Astrocyte of the spinal cord (primary cell): ENCODE measurements around the gene ESR2.
A peak's percentile ranks its signal among the peaks of the same experiment; 100 is the strongest.

Experiments
- DNase-seq: peaks from one replicate; pipeline ENCODE4 v3.0.0; 2011; ENCODE audit warnings: low read depth, low spot score
- H3K4me3 ChIP-seq: 2 replicates; pipeline ENCODE4 v1.5.1; 2011; ENCODE audit warnings: low read depth, mild to moderate bottlenecking, low read length, moderate library complexity
- in situ Hi-C: cut with HindIII; loops from 2 replicates; pipeline ENCODE4 v1.10.0; 2017; ENCODE audit warnings: low sequenced_read_pairs
- TF ChIP-seq, protein P1 (sequence below): IDR thresholded peaks from 2 replicates; pipeline ENCODE4 v1.5.1; 2012; ENCODE audit warnings: low read depth, mild to moderate bottlenecking, low read length, inconsistent platforms

Gene ESR2

DNA sequence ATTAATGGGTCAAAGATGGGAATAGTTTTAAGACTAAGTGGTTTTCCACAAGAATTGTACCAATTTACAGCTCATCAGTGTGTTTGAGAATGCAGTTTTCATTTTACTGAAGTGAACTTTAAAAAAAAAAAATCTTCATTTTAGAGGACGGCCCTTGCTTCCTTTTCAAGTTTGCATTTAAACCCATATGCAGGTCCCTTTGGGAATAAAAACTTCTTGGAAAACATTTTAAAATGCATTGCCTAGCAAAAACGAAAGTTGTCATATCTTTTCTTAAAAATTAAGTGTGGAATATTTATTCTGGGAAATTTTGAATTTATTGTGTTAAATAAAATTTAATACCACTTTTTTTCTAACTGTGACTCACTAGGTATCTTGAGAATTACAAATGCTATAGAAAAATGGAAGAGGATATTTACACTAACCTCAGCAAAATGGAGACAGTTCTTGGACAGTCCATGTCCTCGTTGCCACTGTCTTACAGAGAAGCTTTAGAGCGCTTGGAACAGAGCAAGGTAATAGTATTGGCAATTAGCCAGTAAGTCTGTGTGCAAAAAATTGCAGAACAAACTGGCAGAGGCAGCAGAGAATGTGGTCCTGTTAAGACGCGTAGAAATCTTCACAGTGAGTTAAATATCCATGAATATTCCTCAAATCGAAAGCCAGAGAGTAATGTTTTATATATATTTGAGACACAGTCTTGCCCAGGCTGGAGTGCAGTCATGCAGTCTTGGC, 231.6 kb downstream of the ESR2 start:
- in situ Hi-C loops = no loop called here

DNA sequence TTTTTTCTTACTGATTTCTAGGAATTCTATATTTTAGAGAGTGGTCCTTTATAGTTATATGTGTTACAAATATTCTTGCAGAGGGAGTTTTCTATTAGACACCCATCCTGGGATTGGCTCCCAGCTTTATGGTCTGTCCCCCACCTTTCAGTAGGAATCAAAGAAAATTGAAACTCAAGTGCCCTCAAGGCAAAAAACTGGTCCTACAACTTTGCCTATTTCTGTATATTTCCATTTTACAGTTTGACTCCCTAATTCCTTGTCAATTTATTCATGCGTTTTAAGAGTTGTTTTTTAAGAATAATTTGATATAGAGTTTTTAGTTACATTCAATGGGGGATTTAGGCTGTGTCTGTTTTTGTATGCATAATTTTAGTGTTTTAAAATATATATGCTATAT, 232.5 kb downstream of the ESR2 start:
- DNase-seq = no peak
- H3K4me3 ChIP-seq = no peak overlapping the region
- in situ Hi-C loops = no loop called here
- TF ChIP-seq, protein P1, sequence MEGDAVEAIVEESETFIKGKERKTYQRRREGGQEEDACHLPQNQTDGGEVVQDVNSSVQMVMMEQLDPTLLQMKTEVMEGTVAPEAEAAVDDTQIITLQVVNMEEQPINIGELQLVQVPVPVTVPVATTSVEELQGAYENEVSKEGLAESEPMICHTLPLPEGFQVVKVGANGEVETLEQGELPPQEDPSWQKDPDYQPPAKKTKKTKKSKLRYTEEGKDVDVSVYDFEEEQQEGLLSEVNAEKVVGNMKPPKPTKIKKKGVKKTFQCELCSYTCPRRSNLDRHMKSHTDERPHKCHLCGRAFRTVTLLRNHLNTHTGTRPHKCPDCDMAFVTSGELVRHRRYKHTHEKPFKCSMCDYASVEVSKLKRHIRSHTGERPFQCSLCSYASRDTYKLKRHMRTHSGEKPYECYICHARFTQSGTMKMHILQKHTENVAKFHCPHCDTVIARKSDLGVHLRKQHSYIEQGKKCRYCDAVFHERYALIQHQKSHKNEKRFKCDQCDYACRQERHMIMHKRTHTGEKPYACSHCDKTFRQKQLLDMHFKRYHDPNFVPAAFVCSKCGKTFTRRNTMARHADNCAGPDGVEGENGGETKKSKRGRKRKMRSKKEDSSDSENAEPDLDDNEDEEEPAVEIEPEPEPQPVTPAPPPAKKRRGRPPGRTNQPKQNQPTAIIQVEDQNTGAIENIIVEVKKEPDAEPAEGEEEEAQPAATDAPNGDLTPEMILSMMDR = no peak

More for the DNA sequence above, 231.6 kb downstream of the ESR2 start:
- TF ChIP-seq, protein P1 = no peak
- no peak overlapping the region for H3K4me3 ChIP-seq
- no peak for DNase-seq

DNA sequence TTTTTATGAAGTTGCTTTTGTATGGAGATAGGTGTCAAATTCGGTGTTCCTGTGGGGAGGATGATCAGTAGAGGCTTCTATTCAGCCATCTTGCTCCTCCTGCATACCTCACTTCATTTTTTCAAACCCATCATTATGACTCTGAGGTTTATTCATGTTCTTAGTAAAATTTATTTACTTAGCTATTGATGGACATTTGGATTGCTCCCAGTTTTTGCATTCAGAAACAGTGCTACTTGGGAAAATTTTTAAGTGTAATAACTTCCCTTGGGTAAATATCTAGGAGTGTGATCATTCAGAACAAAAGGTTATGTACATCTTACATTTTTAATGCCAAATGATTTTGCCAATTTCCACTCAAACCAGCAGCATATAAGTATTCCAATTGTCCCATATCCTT, 233.1 kb downstream of the ESR2 start:
- in situ Hi-C loops = no loop called here
- TF ChIP-seq, protein P1 = no peak
- no peak overlapping the region for H3K4me3 ChIP-seq
- DNase-seq = no peak

DNA sequence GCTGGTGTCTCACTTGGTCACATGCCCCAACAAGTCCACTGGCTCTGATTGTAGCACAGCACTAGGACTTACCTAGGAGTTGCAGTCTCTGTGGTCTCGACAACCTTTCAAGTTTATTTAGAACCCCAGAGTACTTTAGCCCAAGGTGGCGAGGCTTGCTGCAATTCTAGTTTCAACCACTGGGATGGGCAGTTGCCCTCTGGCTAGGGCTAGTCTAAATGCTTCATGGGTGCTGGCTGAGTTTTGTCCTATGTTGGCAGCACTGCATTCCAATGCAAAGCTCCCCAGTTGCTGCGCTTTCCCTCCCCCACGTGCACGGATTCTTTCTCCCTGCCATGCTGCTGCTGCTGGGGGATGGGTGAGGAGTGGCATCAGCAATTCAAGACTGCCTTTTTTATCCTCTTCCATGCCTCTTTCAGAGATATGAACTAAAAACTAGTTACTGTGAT, 233.5 kb downstream of the ESR2 start:
- no peak for DNase-seq
- TF ChIP-seq, protein P1 = peak; percentile 49
- in situ Hi-C loops = no loop called here
- no peak overlapping the region for H3K4me3 ChIP-seq

DNA sequence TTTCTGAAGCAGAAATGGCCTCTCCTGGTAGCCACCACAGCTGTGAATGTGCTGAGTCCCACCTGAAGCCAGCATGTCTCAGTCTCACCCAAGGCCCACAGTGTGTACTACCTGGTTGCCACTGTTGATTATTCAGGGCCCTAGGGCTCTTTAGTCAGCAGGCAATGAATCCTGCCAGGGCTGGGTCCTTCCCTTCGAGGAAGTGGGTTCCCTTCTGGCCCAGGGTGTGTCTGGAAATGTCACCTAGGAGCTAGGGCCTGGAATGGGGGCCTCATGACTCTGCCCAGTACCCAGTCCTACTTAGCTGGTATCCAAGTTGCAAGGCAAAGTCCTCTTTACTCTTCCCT, 234.0 kb downstream of the ESR2 start:
- in situ Hi-C loops = no loop called here
- TF ChIP-seq, protein P1 = no peak
- no peak overlapping the region for H3K4me3 ChIP-seq
- DNase-seq = no peak

DNA sequence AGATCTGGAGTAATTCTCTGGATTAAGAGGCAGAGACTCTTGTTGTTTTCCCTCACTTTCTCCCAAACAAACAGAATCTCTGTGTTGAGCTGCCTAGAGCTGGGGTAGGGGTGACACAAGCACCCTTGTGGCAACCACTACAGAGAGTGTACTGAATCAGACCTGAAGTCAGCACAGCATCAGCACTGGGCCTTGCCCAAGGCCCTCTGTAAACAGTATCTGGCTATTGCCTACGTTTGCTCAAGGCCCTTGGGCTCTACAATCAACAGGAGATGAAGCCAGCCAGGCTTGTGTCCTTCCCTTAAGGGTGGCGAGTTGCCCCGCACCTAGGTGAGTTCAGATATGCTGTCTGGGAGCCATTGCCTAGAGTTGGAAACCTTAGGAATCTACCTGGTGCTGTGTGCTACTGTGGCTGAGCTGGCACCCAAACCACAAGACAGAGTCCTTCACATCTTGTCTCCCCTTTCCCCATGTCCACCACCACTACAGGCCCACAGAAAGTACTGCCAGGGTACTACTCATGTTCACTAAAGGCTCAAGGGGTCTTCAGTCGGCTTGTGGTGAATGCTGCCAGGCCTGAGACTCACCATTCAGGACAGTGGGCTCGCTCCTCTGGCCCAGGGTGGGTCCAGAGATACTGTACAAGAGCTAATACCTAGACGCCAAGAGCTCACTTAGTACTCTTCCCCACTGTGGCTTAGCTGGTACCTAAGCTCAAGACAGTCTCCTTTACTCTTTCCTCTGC, 234.5 kb downstream of the ESR2 start:
- in situ Hi-C loops = no loop called here
- TF ChIP-seq, protein P1 = no peak
- no peak overlapping the region for H3K4me3 ChIP-seq
- no peak for DNase-seq
